ENCODE measurements around the gene CCDC171.
"Not testable (repeated sequence)": the region's sequence is repeated elsewhere in the genome, so short reads cannot be mapped to it uniquely, and the experiment has no call there.

The CCDC171 gene

DNA sequence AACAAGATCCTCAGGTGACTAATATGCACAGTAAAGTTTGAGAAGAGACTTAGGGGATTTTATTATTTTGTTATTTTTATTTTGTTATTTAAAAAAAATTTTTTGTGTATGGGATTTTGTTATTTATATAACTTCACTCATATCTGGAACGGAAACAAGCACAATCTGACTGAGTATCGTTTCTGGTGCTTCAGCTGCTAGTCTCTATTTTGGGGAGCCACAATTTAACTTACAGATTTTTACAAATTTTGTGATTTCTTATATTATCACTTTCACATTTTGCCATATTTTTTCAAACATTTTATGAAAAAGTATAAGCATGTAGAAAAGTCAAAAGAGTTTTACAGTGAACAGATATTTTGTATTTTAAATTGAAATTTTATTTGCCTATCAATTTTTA lies 208.7 kb downstream of the CCDC171 start:
- no peak for DNase-seq (ENCODE audit: low read depth in 2 of 2)

DNA sequence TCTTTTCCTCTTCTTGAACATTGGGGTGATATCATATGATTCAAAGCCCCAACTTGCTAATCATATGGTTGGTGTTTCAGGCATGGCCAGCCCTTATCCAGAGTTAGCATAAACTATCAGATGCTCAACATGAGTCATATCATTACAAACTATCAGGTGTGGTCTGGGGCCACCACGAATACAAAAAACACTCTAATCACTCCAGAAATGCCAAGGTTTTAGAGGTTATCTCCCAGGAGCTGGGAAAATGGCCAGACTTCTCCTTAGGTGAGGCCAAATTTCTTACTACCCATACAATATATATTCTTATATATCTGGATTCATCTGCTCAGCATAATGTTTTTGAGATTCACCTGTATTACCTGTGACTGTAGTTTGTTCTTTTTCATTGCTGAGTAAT lies 210.5 kb downstream of the CCDC171 start:
- DNase-seq (ENCODE audit: low read depth in 2 of 2), result no peak

DNA sequence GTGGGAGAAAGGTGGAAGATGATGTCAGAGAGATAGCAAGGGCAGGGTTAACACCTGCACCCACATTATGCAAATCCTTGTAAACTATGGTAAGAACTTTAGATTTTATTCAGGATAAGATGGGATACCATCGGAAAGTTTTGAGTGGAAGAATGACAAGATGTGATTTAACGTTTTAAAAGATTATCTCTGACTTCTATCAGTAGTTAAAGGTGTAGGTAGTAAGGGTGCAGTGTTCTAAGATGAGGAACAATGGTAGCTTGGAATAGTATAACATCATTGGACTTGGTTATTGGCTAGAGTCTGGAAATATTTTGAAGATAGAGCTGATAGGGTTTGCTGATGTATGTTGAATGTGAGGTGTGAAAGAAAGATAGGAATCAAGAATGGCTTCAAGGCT lies 211.3 kb downstream of the CCDC171 start:
- no peak for DNase-seq (ENCODE audit: low read depth in 2 of 2)

DNA sequence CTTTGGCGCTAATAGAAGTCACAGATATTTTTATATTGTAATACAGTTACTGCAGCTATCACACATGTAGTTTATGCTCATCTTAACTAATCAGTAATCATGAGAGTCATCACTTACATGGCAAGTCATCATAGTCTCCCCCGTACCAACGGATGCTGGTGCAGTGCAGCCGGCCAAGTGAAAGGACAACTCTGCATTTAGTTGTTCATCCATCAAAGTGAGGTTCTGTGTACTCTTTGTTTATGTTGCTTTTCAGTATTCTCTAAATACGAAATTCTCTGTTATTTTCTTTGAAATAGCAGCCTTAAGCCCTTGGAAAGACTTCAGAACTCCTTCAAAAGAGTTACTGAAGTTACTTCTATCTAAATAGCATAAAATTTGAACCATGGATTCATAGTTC lies 216.7 kb downstream of the CCDC171 start:
- no peak for DNase-seq (ENCODE audit: low read depth in 2 of 2)

DNA sequence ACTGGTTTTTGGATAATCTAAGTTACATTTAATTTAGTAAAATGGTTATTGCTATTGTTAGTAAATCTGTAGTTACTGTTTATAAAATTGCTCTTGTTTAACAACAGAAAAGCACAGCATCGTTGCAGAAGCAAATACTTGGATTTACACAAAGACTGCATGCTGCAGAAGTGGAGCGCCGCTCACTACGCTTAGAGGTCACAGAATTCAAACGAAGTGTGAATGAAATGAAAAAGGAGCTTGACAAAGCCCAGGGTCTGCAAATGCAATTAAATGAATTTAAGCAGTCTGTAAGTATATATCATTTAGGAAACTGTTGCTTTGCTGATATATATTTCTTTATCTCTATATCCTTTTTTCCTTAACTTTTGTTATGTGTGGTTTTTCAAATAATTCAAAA lies 226.0 kb downstream of the CCDC171 start:
- DNase-seq (ENCODE audit: low read depth in 2 of 2), result no peak

DNA sequence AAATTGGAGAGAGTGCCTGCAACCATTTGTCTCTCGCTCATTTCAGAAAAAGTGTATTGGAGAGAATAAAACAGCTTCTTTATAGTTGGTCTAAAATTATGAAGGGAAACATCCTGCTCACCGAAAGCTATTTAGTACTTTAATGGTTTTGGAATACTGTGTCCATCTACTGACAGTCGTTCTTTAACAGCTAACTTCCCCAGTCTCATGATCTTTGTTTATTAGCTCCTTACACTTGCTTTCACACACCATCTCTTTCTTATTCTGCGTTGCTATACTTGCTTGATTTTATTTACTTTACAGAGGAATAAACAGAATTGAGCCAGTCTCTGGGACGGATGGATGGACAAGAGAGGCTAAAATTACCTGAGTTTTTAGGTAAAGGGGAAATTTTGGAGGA lies 229.3 kb downstream of the CCDC171 start:
- no peak for DNase-seq (ENCODE audit: low read depth in 2 of 2)

DNA sequence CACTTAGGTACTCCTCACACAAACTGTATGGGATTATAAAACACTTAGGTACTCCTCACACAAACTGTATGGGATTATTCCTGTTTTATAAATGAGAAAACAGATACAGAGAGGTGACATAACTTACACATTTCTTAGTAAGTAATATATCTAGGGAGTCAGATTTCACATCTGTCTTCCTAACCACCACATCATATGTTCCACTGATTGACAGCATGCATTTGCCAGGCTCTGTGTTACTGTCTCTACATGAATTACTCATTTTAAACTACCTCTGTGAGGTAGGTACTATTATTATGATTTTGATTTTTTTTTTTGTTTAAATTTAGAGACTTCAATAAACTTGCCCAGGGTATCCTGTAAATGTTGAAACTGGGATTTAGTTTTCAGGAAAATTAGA lies 232.7 kb downstream of the CCDC171 start:
- DNase-seq (ENCODE audit: low read depth in 2 of 2), result no peak

DNA sequence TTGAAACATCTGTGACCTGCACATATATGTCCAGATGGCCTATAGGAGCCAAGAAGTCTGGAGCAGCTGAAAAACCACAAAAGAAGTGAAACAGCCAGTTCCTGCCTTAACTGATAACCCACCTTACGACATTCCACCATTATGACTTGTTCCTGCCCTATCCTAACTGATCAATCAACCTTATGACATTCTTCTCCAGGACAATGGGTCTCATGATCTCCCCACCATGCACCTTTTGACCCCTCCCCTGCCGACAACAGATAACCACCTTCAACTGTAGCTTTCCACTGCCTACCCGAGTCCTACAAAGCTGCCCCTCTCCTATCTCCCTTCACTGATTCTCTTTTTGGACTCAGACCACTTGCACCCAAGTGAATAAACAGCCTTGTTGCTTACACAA lies 233.8 kb downstream of the CCDC171 start:
- DNase-seq (ENCODE audit: low read depth in 2 of 2), result no peak

DNA sequence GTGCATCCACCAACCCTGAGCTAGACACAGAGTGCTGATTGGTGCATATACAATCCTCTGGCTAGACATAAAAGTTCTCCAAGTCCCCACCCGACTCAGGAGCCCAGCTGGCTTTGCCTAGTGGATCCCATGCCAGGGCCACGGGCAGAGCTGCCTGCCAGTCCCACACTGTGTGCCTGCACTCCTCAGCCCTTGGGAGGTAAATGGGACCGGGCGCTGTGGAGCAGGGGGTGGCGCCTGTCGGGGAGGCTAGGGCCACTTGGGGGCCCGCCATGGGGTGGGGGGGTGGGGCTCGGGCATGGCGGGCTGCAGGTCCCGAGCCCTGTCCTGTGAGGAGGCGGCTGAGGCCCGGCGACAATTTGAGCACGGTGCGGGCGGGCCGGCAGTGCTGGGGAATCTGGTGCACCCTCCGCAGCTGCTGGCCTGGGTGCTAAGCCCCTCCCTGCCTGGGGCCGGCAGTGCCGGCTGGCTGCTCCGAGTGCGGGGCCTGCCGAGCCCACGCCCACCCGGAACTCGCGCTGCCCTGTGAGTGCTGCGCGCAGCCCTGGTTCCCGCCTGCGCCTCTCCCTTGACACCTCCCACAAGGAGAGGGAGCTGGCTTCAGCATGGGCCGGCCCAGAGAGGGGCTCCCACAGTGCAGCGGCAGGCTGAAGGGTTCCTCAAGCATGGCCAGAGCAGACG lies 257.5 kb downstream of the CCDC171 start:
- DNase-seq (ENCODE audit: low read depth in 2 of 2), result not testable (repeated sequence)

DNA sequence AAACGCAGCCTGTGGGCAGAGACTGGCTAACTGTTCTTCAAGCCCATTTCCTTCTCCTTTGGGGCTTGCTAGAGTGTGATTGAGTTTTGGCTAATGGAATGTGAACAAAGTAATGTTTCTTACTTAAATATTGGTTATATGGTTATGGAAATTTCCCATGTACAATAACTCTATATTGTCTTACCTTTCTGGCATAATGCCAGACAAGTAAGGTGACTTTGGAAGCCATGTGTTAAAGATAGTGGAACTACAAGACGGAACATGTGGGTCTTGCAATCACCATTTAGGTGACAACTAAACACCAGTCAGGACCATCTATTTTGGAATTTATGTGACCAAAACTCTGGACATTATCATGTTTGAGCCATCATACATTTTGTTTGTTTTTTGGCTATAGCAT lies 260.2 kb downstream of the CCDC171 start:
- no peak for DNase-seq (ENCODE audit: low read depth in 2 of 2)

DNA sequence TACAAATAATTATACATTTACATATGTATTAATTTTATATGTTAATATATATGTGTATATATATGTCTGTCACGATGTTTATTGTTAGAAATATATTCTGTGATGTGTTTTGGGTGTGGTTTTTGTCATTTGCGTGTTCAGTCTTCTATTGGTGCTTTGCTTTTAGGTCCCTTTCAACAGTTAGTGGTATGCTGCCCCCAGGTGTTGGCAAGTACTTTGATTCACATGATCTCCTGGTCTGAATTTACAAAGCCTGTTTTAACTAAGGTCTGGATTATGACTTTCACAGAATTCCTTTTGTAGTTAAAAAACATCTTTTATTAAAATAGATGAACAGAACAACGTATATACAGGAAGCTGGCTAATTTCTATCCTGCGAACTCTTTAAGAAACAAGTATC lies 271.5 kb downstream of the CCDC171 start:
- DNase-seq (ENCODE audit: low read depth in 2 of 2), result no peak

DNA sequence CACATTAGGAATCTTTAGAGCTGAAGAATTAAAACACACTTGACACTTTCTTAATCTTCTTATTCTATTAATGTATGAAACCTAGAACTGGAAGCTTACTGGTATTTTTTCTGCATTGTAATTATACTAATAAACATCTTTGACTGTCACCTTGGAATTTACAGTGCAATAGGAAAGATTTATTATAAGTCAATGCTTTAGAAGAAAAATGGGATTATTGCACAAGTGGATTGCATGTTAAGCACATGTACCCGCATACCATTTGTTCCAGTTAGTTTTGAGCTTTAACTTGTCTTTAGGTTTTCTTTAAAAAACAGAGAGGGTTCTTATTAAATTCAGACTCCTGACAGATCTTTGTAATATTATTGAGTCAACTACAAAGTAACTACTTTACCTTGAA lies 278.5 kb downstream of the CCDC171 start:
- peak in 1 of 2 experiments; percentile 20 for DNase-seq (ENCODE audit: low read depth in 2 of 2)

DNA sequence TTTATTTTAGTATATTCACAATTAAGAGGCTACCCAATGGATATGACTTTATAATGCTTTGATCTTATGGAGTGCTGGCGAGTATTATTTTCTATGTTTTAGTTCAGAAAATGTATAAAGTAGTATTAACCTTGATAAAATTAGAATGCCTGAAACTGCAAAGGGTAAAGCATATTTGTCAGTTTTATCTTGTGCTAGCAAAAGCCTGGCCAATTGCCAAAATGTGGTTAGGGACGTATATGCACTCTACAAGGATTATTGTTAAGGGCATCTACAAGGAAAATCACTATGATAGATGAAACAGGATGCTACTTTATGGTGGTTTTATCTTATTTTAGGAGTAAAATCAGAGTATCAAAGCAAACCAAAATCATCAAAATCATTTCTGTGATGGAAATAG lies 281.7 kb downstream of the CCDC171 start:
- DNase-seq (ENCODE audit: low read depth in 2 of 2), result peak in 1 of 2 experiments; percentile 4

DNA sequence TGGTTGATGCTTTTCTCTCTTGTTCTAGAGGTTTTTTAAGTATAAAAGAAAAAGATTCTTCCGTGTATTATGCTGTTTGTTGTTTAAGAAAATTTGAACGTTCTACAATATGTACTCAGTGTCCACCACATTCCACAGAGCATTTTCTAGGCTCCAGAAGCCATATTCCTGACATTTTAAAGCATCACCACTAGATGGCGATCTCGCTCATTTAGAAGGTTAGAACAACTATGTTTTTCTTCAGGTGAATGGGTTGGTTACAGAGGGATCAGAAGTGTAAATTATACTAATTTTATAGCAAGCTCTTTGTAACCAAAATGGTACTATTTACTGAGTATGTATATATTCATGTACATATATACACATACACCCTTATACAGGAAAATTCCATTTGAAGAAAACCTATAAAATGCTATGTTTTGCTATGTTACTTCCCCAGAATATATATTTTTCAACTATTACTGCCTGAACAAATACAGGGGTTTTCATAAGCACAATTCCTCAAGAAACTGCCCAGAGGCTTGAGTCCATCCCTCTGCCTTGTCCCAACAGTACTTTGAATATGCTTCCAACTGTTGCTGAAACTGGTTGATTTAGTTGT lies 284.3 kb downstream of the CCDC171 start:
- peak; percentile 28 to 36 for DNase-seq (ENCODE audit: low read depth in 2 of 2)

DNA sequence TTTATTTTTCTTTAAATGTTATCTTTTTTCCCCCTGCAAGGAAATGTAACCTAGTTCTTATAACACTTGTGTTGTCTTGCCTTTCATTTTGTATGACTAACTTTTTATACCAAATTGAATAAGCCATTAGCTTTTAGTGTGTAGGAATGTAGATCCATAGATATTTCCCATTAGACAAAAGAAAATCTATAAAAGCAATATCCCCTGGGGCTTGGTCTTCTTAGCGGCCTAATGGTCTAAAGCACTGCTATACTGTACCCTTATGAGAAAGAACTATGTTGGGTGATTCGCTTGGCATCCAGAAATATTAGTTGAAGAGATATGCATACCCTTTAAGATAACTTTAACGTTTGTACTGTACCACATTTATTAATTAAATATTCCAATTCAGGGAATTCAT lies 289.2 kb downstream of the CCDC171 start:
- DNase-seq (ENCODE audit: low read depth in 2 of 2), result no peak

DNA sequence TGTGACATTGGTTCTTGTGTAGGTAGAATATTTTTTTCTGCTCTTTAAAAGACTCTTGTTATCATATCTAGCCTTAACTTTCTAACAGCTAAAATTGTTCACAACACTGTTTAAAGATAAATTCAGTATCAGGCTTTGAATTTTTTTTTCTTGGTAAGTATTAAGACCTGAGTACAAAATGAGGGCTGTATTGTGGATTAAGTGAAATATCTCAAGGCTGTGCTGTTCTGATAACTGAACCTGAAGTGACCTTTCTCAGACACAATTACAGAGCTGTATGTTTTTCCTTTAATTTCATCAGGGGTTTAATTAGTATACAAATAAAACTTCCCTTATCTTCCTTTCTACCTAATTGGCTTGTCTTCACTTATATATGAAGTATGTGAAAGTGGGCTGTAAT lies 290.5 kb downstream of the CCDC171 start:
- DNase-seq (ENCODE audit: low read depth in 2 of 2), result no peak

DNA sequence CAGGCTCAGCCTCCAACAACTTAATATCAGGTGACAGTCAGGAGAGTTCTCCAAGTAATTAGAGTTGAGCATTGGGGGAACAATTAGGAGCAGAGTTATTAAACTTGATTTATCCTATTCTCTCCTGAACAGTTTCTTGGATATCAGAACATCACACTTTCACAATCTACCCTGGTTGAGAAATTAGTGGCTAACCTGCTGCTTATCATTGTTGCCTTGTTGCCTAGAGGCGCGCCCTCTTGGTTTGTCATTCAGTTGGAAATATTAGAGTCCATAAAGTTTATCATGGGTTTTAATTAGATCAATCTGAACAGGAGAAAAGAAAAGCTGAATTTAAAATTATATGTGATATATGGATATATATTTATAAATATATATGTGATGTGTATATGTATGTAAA lies 291.1 kb downstream of the CCDC171 start:
- DNase-seq (ENCODE audit: low read depth in 2 of 2), result no peak

DNA sequence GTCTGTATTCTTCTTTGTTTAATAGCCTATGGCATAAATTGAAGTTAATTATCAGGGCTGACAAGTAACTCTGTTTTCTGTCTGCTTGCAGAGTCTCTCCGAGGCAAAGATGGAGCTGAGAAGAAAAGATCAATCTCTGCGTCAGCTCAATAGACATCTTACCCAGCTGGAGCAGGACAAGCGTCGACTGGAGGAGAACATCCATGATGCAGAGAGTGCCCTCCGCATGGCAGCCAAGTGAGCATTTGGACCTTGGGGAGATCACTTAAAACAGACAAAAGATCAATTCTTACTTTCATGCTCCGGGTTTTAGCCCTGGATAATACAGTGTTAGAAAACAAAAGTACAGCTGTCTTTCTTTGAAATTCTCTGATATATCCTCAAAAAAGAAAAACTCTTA lies 293.8 kb downstream of the CCDC171 start:
- no peak for DNase-seq (ENCODE audit: low read depth in 2 of 2)

DNA sequence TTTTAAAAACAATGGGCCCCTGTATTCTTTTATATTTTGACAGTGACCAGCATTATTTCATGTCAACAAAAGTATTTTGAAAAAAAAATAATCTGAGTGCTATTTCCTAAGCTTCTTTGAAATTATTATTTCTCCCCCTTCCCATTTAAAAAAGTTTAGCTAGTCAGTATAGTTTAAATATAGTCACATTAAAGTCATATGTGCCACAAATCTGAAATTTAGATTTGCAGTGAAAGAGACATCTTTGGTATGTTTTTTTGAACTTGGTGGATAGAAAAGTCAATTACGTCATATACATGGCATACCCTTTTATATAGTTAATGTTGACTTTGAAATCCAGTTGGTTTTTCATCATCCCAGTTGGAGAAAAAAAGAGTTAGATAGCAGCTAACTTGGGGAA lies 297.0 kb downstream of the CCDC171 start:
- DNase-seq (ENCODE audit: low read depth in 2 of 2), result no peak

DNA sequence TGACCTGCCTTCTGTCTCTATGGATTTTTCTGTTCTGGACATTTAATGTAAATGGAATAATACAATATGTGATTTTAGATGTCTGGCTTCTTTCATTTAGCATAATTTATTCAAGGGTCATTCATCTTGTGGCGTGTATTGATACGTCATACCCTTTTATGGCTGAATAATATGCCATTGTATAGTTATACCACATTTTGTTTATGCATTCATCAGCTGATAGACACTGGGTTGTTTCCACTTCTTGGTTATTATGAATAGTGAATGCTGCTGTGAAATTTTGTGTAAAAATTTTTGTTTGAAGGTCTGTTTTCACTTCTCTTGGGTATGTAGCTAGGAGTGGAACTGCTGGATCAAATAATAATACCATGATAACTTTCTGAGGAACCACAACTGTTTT lies 298.9 kb downstream of the CCDC171 start:
- DNase-seq (ENCODE audit: low read depth in 2 of 2), result no peak

DNA sequence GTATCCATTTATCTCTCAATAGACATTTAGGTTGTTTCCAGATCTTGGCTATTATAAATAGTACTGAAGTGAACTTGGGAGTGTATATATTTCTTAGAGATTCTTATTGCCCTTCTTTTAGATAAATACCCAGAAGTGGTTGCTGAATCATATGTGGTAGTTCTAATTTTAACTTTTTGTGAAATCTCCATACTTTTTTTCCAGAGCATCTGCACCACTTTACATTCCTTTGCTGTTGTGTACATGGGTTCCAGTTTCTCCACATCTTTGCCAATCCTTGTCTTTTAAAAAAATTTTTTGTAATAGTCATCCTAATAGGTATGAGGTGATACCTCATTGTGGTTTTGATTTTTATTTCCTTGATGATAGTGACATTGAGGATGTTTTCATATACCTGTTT lies 303.7 kb downstream of the CCDC171 start:
- DNase-seq (ENCODE audit: low read depth in 2 of 2), result peak; percentile 36

DNA sequence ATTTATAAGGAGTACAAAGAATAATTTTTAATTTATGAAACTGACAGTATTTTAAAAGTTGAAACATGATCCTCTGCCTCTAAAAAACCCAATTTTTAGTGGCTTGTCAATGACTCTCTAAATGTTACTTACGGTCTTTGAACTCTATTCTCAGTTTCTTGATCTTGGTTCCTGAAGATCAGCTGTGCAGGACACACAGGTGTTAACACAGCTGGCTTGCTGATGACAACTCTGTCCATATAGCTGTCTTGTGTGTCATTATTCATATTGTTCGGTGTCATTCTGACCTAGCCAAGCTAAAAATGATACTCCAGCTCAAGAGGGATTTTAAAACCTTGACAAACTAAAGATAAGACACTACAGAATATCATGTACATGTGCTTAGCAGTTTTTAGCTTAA lies 314.5 kb downstream of the CCDC171 start:
- no peak for DNase-seq (ENCODE audit: low read depth in 2 of 2)

DNA sequence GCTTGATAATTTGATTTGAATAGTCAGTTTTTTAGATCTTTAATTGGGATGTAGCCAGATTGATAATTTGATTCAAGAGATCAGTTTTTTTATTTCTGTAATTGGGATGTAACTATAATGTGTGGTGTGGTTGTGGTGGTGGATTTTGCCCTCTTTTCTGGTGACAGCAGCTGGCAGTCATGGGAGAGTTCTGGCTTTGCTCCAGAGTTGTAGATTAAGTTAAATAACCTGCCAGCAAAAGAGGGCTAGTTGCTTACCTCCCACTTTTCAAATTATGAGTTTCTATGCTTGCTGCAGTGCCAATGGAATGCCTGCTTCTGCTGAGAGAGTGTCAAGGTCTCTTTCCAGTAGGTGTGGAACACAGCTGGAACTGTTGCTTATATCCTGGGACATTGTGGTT lies 315.1 kb downstream of the CCDC171 start:
- no peak for DNase-seq (ENCODE audit: low read depth in 2 of 2)

DNA sequence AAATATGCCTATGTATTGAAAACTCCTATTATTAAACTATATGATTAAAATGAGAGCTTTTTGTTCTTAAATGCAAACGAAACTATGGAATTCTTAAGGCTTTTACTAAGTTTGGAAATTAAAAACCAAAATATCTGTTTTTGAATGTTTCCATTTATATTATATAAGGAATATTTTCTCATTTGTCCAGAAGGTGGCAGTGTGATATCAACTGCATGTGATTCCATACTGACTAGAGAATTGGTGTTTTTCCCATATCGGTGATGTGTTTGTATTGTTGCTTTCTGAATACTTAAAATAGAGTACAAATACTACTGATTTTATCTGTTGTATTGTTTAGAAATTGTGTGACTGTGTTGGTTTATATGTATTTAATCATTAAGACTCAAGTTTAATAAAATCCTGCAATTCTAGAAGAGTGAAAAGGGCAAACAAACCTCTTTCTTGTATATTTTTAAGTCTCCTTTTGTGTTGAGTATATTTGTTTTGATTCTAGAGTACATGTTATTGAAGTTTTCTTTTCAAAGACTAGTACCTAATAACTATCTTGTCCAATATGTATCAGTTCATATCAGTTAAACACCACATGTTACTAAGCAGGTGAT lies 320.8 kb downstream of the CCDC171 start:
- DNase-seq (ENCODE audit: low read depth in 2 of 2), result peak; percentile 41 to 42
